Thoracic aorta (tissue), 2 donors: ENCODE results near the gene OR52B2. TPM values are rescaled to one million over a fixed set of nuclear protein-coding genes. Genes with fewer than 3 reads are reported as not detected.

ENCODE experiments used
- ATAC-seq: fragments of 150-250 bp; one replicate; pipeline ENCODE4 v1.8.0; 2017; ENCODE audit warnings: low read depth; ENCODE audit not compliant: insufficient number of reproducible peaks, low FRiP score
- DNase-seq: peaks from one replicate; pipeline ENCODE4 v3.0.0-alpha.2; 2020; ENCODE audit warnings: low spot score
- H3K27ac ChIP-seq, 2 donors: fragments of 200-600 bp; sonication (generic); 1 replicate in 1 of 2; 2 replicates in 1 of 2; pipeline ENCODE4 v1.5.1; 2016; ENCODE audit warnings: mild to moderate bottlenecking in 2 of 2, moderate library complexity in 2 of 2
- H3K27me3 ChIP-seq: fragments of 200-600 bp; sonication (generic); replicated peaks from 2 replicates; pipeline ENCODE4 v1.6.0; 2016; ENCODE audit warnings: mild to moderate bottlenecking; ENCODE audit not compliant: insufficient read depth
- H3K36me3 ChIP-seq: fragments of 200-600 bp; sonication (generic); one replicate; pipeline ENCODE4 v1.5.1; 2016
- H3K4me1 ChIP-seq, 2 donors: fragments of 200-600 bp; sonication (generic); 1 replicate in 1 of 2; 2 replicates in 1 of 2; pipeline versions ENCODE4 v1.5.1 to v1.6.0; 2016; ENCODE audit warnings: low read depth in 2 of 2, mild to moderate bottlenecking in 1 of 2; ENCODE audit not compliant: control insufficient read depth in 1 of 2
- H3K4me3 ChIP-seq: fragments of 200-600 bp; sonication (generic); 2 replicates; pipeline ENCODE4 v1.5.1; 2016; ENCODE audit warnings: mild to moderate bottlenecking
- H3K9me3 ChIP-seq: fragments of 200-600 bp; sonication (generic); 2 replicates; pipeline ENCODE4 v1.5.1; 2016
- CTCF ChIP-seq: fragments of 200-600 bp; sonication (generic); IDR thresholded peaks from one replicate; pipeline ENCODE4 v1.5.1; 2019; ENCODE audit warnings: antibody characterized with exemption
- total RNA-seq, 2 donors: library from RNA; depleted of rRNA; stranded (reverse); fragments of >200 nt; gene quantifications; one replicate each; pipeline versions ENCODE4 v1.1.0 to v1.2.3, GENCODE V29; 2016

Gene OR52B2
- total RNA-seq, 2 donors from 2014 or later, result not detected

- H3K9me3 ChIP-seq, result no peaks in the 10 kb centered on the region
- no peak overlapping the region for H3K27ac ChIP-seq
- H3K27me3 ChIP-seq, result no peaks in the 10 kb centered on the region
- no peak for TF ChIP-seq CTCF
- ATAC-seq (no peak), DNase-seq (no peak)
- H3K36me3 ChIP-seq, result peaks cover under 1% of the 10 kb centered on the region
- no peaks in the 10 kb centered on the region for H3K4me1 ChIP-seq
- no peak overlapping the region for H3K4me3 ChIP-seq
These were observed 33.2 kb upstream of the OR52B2 start for GRCh38 chr11:6203327-6203726.

DNA sequence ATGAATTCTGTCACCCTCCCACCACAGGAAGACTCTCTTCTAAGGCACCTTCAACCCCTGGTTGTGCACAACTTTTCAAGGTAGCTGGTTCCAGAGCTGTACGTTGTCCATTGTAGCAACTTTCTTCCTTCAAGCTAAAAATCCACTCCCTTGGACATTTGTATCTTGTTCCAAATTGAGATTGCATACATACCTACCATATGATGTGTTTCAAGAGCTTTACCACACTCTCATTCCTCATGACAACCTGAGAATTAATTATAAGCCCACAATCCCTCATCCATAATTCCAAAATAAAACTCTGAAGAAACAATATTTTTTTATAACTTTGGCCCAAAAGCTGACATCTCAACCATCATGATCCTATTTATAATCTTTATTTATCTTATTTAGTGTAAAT lies 31.9 kb upstream of the OR52B2 start:
- ATAC-seq, result no peak
- no peaks in the 10 kb centered on the region for H3K9me3 ChIP-seq
- no peak overlapping the region for H3K27ac ChIP-seq
- TF ChIP-seq CTCF, result no peak
- no peak for DNase-seq
- no peak overlapping the region for H3K4me3 ChIP-seq
- H3K36me3 ChIP-seq, result no peaks in the 10 kb centered on the region
- no peaks in the 10 kb centered on the region for H3K27me3 ChIP-seq
- no peaks in the 10 kb centered on the region for H3K4me1 ChIP-seq

DNA sequence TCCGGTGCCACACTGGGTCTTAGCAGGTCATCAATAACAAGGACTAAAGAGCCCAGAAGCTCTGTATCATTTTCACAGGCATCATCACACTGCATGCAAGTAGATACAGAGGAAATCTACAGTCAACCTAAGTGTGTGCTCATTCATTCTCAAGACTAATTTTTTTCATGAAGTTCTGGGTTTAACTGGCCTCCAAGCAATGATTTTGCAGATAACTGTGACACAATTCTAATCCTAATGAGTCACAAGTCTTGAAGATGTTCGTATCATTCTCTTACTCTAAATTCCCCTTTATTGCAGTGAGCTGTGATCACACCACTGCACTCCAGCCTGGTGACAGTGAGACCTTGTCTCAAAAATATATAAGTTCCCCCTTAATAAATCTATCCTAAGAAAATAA lies 31.4 kb upstream of the OR52B2 start:
- no peak overlapping the region for H3K27ac ChIP-seq
- no peak for ATAC-seq
- no peaks in the 10 kb centered on the region for H3K27me3 ChIP-seq
- no peaks in the 10 kb centered on the region for H3K4me1 ChIP-seq
- no peak overlapping the region for H3K4me3 ChIP-seq
- no peaks in the 10 kb centered on the region for H3K36me3 ChIP-seq
- DNase-seq, result no peak
- TF ChIP-seq CTCF, result no peak
- H3K9me3 ChIP-seq, result no peaks in the 10 kb centered on the region

- no peak for ATAC-seq
These were observed 30.8 kb upstream of the OR52B2 start for GRCh38 chr11:6200975-6201374.

DNA sequence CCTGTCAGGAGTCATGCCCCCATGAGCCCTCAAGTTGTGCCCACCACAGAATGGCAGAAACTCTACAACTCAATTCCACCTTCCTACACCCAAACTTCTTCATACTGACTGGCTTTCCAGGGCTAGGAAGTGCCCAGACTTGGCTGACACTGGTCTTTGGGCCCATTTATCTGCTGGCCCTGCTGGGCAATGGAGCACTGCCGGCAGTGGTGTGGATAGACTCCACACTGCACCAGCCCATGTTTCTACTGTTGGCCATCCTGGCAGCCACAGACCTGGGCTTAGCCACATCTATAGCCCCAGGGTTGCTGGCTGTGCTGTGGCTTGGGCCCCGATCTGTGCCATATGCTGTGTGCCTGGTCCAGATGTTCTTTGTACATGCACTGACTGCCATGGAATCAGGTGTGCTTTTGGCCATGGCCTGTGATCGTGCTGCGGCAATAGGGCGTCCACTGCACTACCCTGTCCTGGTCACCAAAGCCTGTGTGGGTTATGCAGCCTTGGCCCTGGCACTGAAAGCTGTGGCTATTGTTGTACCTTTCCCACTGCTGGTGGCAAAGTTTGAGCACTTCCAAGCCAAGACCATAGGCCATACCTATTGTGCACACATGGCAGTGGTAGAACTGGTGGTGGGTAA lies 29.2 kb upstream of the OR52B2 start, which contains the start of gene OR52W1:
Gene OR52W1 (plus strand): TSS at position 51 of the 637 bp plus-strand sequence. CDS start 0 bp downstream, at position 51.
- Histone ChIP-seq H3K4me1 (no peaks in the 10 kb centered on the region), H3K36me3 (no peaks in the 10 kb centered on the region), H3K4me3 (no peak within 1 kb of the TSS), H3K27ac (no peak within 1 kb of the TSS), H3K9me3 (no peaks in the 10 kb centered on the region), H3K27me3 (no peaks in the 10 kb centered on the region)
- ATAC-seq, result no peak
- no peak for TF ChIP-seq CTCF
- no peak for DNase-seq

More at GRCh38 chr11:6200975-6201374, 30.8 kb upstream of the OR52B2 start:
- Histone ChIP-seq H3K4me3 (no peak overlapping the region), H3K9me3 (no peaks in the 10 kb centered on the region), H3K27ac (no peak overlapping the region), H3K36me3 (no peaks in the 10 kb centered on the region), H3K4me1 (no peaks in the 10 kb centered on the region), H3K27me3 (no peaks in the 10 kb centered on the region)
- TF ChIP-seq CTCF, result no peak
- no peak for DNase-seq
